HG03342 (cell line): Measurements from ENCODE around the gene DNAJC10.

Experiments
- ATAC-seq: cut with Tn5 transposase; IDR thresholded peaks from one replicate; pipeline ENCODE4 v1.9.1; 2021; ENCODE audit warnings: mild to moderate bottlenecking, moderate library complexity; ENCODE audit not compliant: unreplicated experiment

DNAJC10 gene

DNA sequence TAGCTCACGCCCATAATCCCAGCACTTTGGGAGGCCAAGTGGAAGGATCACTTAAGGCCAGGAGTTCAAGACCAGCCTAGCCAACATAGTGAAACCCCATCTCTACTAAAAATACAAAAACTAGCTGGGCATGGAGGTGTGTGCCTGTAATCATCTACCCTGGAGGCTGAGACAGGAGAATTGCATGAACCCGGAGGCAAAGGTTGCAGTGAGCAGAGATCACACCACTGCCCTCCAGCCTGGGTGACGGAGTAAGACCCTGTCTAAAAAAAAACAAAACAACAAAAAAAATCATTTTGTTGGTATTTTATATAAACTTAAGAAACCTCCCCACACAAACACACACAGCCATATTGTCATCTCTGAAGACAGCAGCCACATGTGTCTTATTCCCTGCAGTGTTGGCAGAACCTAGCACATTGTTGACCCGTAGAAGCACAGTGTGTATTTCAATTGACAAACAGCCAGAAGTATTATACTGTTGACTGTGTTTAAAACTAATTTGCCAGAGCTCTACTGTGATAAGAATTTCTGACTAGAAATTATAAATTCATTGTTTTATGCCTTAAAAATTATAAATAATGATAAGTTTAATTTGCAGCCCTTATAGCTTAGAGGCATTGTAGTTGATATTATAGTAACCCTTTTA is 68.1 kb downstream of the DNAJC10 start:
- ATAC-seq: no peak

DNA sequence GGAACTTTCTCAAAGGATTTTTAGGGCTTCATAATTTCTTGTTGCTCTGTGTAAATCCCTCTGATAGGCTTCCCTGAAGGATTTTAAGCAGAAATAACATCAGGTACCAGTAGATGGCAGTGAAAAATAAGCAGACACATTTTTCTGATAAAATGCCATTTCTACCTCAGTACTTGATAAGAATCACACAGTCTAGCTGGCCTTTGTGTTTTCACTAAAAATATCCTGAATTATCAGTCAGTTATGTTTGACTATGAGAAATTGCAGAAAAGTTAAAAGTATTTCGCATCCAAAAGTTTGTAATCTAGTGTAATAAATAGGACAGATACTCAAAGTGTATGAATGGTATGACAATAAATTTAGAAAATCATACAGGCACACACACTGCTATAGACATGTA is 68.7 kb downstream of the DNAJC10 start:
- ATAC-seq: peak; percentile 79

- no peak for ATAC-seq
Measured at GRCh38 chr2:182792441-182792840, 76.4 kb downstream of the DNAJC10 start.

DNA sequence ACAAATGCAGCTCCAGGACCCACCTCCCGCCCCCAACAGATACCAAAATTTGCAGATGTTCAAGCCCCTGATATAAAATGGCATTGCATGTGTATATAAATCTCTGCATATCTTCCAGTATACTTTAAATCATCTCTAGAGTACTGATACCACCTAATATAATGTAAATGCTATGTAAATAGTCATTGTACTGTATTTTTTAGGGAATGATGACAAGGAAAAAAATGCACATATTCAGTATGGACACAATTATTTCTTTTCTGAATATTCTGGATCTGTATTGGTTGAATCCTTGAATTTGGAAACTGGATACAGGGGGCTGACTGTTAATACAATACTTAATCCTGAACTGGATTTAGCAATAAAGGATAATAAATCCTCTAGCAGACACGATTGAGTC is 82.7 kb downstream of the DNAJC10 start:
- ATAC-seq: no peak

GRCh38 chr2:182804128-182804527 is 88.1 kb downstream of the DNAJC10 start:
- no peak for ATAC-seq

- ATAC-seq: no peak
Measured at GRCh38 chr2:182807319-182807718, 91.3 kb downstream of the DNAJC10 start.

GRCh38 chr2:182810087-182810486 is 94.0 kb downstream of the DNAJC10 start:
- ATAC-seq: no peak

GRCh38 chr2:182814380-182814779 is 98.3 kb downstream of the DNAJC10 start:
- no peak for ATAC-seq

GRCh38 chr2:182814804-182815203 is 98.7 kb downstream of the DNAJC10 start:
- ATAC-seq: no peak

DNA sequence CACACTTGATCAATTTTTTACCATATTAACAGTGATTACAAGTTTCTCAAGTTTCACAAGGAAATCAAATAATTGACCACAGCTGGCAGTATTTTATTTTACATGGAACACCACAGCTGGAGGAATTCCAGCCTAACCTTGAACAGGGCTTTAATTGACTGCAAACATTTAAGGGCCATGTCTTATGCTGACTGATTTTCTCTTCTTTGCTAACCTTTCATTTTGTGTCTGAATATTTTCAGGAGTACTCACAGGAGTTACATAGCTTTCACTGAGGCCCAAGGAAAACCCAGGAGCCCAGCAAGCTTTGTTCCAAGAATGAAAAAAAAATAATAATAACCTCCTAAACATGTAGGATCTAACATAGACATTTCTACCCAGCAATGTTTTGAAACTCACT is 100.8 kb downstream of the DNAJC10 start:
- ATAC-seq: no peak

DNA sequence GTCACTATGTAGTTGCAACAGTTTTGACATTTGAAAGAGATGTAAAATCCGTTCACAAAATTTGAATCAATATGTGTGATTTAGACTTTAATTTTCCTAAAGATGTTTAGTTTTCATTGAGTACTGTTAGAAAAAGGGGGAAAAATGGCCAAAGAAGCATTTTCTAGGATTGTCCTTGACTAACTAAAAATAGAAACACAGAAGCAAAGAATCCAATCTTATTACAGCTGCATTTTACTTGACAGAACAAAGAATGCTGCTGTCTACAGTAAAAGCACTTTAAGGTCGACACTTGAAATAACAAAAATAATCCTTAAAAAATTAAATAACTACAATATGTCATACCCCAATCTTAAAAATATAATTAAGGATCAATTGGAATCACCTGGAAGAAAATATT is 101.5 kb downstream of the DNAJC10 start:
- no peak for ATAC-seq

GRCh38 chr2:182818501-182818900 is 102.4 kb downstream of the DNAJC10 start:
- no peak for ATAC-seq

DNA sequence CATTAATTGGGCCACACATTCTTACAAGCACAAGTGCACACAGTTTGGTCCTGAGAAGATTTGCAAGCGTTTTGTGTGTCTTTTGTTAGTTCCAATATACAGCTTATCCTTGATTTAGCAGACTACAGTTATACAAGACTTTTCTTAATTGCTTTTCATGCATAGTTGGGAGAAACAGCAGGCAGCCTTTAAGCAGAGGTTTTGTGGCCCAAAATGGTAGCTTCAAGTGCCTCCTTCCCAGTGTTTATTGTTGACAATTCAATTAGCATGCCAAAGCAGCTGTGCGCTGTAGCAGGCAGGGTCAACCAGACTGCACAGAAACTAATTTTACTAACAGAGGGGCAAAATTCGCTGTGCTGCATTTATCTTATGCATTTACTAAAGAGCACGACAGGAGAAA is 102.9 kb downstream of the DNAJC10 start:
- no peak for ATAC-seq

DNA sequence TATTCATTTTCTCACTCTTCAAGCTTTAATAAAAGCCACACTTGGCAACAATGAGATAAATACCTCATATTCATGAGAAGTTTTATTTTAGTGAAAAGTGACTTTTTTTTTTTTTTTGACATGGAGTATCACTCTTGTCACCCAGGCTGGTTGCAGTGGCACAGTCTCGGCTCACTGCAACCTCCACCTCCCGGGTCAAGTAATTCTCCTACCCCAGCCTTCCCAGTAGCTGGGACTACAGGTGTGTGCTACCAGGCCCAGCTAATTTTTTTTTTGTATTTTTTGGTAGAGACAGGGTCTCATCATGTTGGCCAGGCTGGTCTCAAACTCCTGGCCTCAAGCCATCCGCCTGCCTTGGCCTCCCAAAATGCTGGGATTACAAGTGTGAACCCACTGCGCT is 103.4 kb downstream of the DNAJC10 start:
- ATAC-seq: no peak

GRCh38 chr2:182821182-182821581 is 105.1 kb downstream of the DNAJC10 start:
- ATAC-seq: no peak

DNA sequence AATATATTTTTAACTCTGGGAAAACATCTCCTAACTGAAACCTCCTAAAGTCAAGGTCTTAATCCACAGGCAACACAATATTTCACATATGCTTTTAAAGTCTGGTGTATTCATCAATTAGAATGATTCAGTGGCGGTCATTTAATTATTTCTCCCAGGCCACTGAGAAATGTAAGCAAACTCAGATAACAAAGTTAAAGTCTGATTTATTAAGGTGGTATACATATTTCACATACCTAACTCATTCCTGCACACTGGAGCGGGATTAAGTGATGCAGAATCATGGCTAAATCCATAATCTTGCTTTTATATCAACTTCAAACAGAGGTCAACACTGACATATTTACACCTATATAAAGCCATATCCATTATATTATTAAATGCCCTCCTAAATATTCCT is 106.7 kb downstream of the DNAJC10 start:
- ATAC-seq: no peak

DNA sequence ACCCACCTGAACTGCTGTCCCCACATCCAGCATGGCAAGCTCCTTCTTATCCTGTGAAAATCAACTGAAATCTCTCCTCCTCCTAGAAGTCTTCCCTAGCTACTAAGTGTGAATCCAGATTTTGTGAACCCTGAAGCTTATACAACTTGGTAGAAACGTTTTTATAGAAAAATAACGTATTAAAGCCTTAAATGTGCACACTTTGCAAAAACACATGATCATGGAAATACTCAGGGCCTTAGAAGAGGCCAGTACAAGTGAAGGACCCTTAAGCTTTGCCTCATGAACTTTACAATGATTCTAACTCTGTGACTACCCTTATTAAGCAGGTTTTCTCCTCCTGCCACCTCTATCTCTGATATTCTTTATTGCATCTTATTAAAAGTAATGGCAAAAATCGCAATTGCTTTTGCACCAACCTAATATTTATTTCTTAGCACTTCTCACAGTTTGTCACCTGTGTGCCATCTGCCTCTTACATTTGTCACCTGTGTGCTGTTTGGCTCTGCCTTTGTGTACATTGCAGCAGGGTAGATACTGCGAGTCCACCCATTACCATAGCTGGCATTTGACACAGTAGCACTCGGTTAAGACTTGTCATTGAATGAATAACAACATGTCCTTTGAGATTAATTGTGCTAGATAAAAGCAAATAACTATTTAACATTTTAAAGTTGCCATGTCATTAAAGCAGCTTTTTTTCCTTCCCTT is 108.2 kb downstream of the DNAJC10 start:
- no peak for ATAC-seq

- no peak for ATAC-seq
Measured at GRCh38 chr2:182824767-182825158, 108.7 kb downstream of the DNAJC10 start.

GRCh38 chr2:182826064-182826463 is 110.0 kb downstream of the DNAJC10 start:
- no peak for ATAC-seq

- ATAC-seq: no peak
Measured at GRCh38 chr2:182826496-182826895, 110.4 kb downstream of the DNAJC10 start.

DNA sequence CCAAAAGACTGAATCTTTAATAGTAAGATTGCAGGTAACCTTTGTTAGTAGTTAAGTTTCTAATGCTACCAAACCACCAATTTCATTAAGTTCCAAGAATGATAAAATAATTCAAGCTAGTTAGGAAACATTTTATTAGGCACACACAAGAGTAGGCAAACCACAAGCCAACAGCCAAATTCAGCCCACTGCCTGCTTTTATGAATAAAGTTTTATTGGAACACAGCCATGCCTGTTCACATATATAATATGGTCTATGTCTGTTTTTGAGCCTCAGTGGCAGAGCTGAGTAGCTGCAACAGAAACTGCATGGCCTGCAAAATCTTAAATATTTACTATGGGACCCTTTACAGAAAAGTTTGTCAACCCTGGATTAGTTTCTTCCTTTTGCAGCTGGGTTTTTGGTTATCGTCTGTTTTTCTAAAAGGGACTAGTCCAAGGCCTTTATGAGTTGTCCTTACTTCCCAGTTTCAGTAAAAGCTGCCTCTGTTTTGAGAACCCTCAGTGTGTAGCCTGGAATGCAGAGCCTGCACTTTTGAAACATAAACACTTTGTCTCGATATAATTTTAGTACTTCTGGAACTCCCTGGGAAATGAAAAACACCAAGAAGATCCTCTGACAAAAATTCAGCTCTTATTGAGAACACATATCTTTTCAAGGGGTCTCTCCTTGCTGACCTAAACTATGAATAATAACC is 111.3 kb downstream of the DNAJC10 start:
- no peak for ATAC-seq

DNA sequence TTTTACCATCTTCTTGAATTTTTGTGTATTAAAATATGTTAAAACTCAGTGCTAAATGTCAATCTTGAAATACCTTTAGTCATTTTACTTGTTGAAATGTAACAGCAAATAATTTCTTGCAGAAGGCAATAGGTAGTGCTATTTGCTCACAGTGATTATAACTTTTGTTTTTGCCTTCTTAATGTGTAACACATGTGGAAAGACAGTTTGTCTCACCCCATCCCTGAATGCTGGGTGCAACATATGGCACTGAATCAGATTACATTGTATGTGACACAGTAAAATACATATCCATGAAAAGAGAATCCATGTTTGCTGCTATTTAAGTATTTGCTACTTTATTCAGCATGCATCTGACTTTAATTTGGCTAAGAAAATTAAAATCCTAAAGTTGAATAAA is 115.0 kb downstream of the DNAJC10 start:
- no peak for ATAC-seq
